A673 (cell line): ENCODE results near the gene LMF1. TPM values are rescaled to one million over a fixed set of nuclear protein-coding genes. Genes with fewer than 3 reads are reported as not detected.

ENCODE experiments used
- BruUV-seq: library from RNA; stranded (reverse); fragments of 400-500 nt; replicated peaks from 2 replicates; lab custom pipeline; 2021; lab: Mats Ljungman, UMichigan
- CTCF ChIA-PET: fragments of 300-600 bp; sonication (Branson Sonifier 250); formaldehyde crosslinking; loops from one replicate; lab custom pipeline; 2022; ENCODE audit warnings: antibody characterized with exemption; lab: Charles Lee
- POLR2A ChIA-PET: fragments of 300-600 bp; sonication (Branson Sonifier 250); formaldehyde crosslinking; loops from one replicate; lab custom pipeline; 2022; ENCODE audit warnings: antibody characterized with exemption; ENCODE audit not compliant: low non-redundant PET; lab: Charles Lee
- DNase-seq: peaks from one replicate; pipeline ENCODE4 v3.0.0-alpha.2; 2015; ENCODE audit warnings: low spot score
- H3K27ac ChIP-seq: fragments of 200-600 bp; sonication (generic); 2 replicates; pipeline ENCODE4 v1.5.1; 2016; ENCODE audit warnings: mixed run types, low read depth, mild to moderate bottlenecking, mixed read lengths, antibody characterized with exemption, low read length; ENCODE audit not compliant: poor library complexity, severe bottlenecking
- H3K27me3 ChIP-seq: fragments of 200-600 bp; sonication (generic); replicated peaks from 2 replicates; pipeline ENCODE4 v1.6.1; 2017; ENCODE audit warnings: mixed run types, low read depth, mild to moderate bottlenecking, mixed read lengths, antibody characterized with exemption, low read length; ENCODE audit not compliant: insufficient read depth, poor library complexity
- H3K36me3 ChIP-seq: fragments of 200-600 bp; sonication (generic); 2 replicates; pipeline ENCODE4 v1.6.1; 2016; ENCODE audit warnings: mixed run types, mild to moderate bottlenecking, mixed read lengths, antibody characterized with exemption, low read length; ENCODE audit not compliant: insufficient read depth, poor library complexity, severe bottlenecking
- H3K4me1 ChIP-seq: fragments of 200-600 bp; sonication (generic); 2 replicates; pipeline ENCODE4 v1.6.1; 2017; ENCODE audit warnings: mixed run types, mild to moderate bottlenecking, mixed read lengths, antibody characterized with exemption, low read length; ENCODE audit not compliant: insufficient read depth, poor library complexity, severe bottlenecking
- H3K4me3 ChIP-seq: fragments of 200-600 bp; sonication (generic); 2 replicates; pipeline ENCODE4 v1.5.1; 2016; ENCODE audit warnings: low read depth, mixed run types, mild to moderate bottlenecking, mixed read lengths, low read length; ENCODE audit not compliant: poor library complexity, severe bottlenecking
- H3K9me3 ChIP-seq: fragments of 200-600 bp; sonication (generic); 2 replicates; pipeline ENCODE4 v1.6.1; 2016; ENCODE audit warnings: mixed run types, low read depth, mild to moderate bottlenecking, mixed read lengths, antibody characterized with exemption, low read length; ENCODE audit not compliant: poor library complexity, severe bottlenecking
- EZH2 ChIP-seq: fragments of 200-600 bp; sonication (generic); IDR thresholded peaks from 2 replicates; pipeline ENCODE4 v1.6.1; 2017; ENCODE audit warnings: borderline replicate concordance, low read depth, mild to moderate bottlenecking, mixed read lengths, antibody characterized with exemption, low read length; ENCODE audit not compliant: poor library complexity, severe bottlenecking
- intact Hi-C: fragments of 100-400 bp; cut with micrococcal nuclease; formaldehyde crosslinking; loops from one replicate; pipeline ENCODE4 v1.10.0; 2022; ENCODE audit not compliant: unreplicated experiment
- total RNA-seq: library from RNA; stranded (reverse); gene quantifications from 2 replicates; pipeline ENCODE4 v1.2.3, GENCODE V29; 2021
- TF ChIP-seq, protein P1 (sequence below): fragments of 300-800, 200-600 bp; sonication (generic); conservative IDR thresholded peaks from 2 replicates; pipeline ENCODE4 v1.5.1; 2017; ENCODE audit warnings: low read depth, mild to moderate bottlenecking, antibody characterized with exemption, low read length, moderate library complexity, mixed read lengths

Gene LMF1
- total RNA-seq, 1 experiment from 2014 or later = 21.0 TPM

DNA sequence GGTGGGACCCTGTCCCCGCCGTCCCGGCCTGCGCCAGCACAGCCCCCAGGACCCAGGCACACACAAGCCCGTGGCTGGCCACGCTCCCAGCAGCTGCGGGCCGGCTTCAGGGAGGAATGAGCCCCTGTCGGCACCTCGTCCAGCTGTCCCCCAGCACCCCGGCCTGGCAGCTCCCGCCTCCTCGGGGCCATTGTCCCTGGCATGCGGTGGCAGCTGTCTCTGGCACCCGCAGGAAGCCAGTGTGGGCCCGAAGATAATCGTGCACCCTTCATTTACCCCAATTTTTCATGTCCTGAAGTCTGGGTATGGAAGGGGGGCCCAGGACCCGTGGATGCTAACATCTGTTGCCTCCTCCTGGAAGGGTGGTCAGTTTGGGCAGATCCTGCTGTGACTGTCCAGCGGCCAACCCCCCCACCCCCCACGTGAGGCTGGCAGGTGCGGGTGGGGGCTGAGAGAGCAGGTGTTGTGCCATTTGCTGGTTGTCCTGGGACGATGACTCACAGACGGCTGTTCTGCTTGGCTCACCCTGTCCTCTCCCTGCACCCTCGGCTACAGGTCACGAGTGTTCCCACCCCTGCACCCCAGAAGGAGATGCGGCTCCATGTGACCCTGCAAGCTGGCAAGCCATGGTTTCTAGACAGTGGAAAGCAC, 4.0 kb upstream of the LMF1 start:
- no peak for DNase-seq
- peaks cover 4% of the 10 kb centered on the region for H3K4me1 ChIP-seq
- H3K9me3 ChIP-seq = no peaks in the 10 kb centered on the region
- no peak overlapping the region for H3K4me3 ChIP-seq
- POLR2A ChIA-PET = no interaction called here
- BruUV-seq = no TSS peak
- no peaks in the 10 kb centered on the region for H3K36me3 ChIP-seq
- TF ChIP-seq, protein P1, sequence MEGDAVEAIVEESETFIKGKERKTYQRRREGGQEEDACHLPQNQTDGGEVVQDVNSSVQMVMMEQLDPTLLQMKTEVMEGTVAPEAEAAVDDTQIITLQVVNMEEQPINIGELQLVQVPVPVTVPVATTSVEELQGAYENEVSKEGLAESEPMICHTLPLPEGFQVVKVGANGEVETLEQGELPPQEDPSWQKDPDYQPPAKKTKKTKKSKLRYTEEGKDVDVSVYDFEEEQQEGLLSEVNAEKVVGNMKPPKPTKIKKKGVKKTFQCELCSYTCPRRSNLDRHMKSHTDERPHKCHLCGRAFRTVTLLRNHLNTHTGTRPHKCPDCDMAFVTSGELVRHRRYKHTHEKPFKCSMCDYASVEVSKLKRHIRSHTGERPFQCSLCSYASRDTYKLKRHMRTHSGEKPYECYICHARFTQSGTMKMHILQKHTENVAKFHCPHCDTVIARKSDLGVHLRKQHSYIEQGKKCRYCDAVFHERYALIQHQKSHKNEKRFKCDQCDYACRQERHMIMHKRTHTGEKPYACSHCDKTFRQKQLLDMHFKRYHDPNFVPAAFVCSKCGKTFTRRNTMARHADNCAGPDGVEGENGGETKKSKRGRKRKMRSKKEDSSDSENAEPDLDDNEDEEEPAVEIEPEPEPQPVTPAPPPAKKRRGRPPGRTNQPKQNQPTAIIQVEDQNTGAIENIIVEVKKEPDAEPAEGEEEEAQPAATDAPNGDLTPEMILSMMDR = no peak
- no peak for TF ChIP-seq EZH2
- no peaks in the 10 kb centered on the region for H3K27me3 ChIP-seq
- no peak overlapping the region for H3K27ac ChIP-seq
- intact Hi-C loops = no loop called here
- CTCF ChIA-PET = no interaction called here

DNA sequence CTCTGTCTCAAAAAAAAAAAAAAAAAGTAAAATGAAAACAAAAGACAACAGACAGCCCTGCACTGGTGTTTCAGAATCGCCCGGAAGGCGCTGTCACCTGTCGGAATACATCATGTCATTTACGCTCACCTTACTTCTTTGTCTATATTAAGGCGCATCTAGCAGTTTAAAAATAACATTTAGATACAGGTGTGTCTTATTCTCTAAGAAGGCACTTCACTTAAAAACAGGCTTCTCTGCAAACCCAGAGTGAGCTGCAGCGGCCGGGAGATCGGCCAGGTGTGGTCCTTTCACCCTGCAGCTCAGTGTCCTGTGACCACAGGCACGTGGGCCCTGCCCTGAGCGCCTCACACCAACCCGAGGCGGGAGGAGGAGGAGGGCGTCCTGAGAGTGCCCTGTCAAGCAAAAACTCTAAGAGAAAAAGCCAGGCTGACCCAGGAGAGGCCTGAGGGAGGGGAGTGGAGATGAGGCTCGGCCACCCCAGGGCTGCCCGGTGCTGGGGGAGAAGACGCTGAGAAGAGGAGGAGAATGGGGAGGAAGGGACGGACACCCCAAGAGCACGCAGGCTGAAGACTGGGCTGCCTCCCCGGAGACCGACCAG, 3.3 kb upstream of the LMF1 start:
- H3K4me1 ChIP-seq = peaks cover 10% of the 10 kb centered on the region
- TF ChIP-seq, protein P1 = no peak
- no peak for TF ChIP-seq EZH2
- CTCF ChIA-PET = no interaction called here
- POLR2A ChIA-PET = no interaction called here
- no peak overlapping the region for H3K4me3 ChIP-seq
- no peak for DNase-seq
- H3K27me3 ChIP-seq = no peaks in the 10 kb centered on the region
- H3K36me3 ChIP-seq = no peaks in the 10 kb centered on the region
- H3K9me3 ChIP-seq = no peaks in the 10 kb centered on the region
- intact Hi-C loops = no loop called here
- BruUV-seq = no TSS peak
- no peak overlapping the region for H3K27ac ChIP-seq

DNA sequence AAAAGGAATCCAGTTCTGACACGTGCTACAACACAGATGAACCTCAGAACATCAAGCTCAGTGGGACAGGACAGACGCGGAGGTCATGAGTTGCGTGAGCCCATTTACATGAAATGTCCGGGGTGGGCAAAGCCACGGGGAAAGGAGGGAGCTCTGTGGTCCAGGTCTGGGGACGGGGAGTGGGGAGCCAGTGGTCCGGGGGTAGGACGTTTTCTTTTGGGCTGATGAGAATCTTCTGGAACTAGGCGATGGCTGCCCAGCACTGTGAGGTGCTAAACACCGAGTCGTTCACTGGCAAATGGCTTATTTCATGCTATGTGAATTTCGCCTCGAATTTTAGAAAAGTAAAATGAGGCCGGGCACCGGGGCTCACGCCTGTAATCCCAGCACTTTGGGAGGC, 2.6 kb upstream of the LMF1 start:
- Histone ChIP-seq H3K9me3 (no peaks in the 10 kb centered on the region), H3K4me3 (no peak overlapping the region), H3K27ac (no peak overlapping the region), H3K36me3 (no peaks in the 10 kb centered on the region), H3K27me3 (no peaks in the 10 kb centered on the region), H3K4me1 (peaks cover 12% of the 10 kb centered on the region)
- no TSS peak for BruUV-seq
- TF ChIP-seq, protein P1 = no peak
- ChIA-PET CTCF (no interaction called here), POLR2A (no interaction called here)
- intact Hi-C loops = no loop called here
- no peak for DNase-seq
